Measurements from ENCODE around the gene CBY1. TPM values are rescaled to one million over a fixed set of nuclear protein-coding genes. Genes with fewer than 3 reads are reported as not detected.
A peak's percentile ranks its signal among the peaks of the same experiment; 100 is the strongest.
"Not testable (repeated sequence)": the region's sequence is repeated elsewhere in the genome, so short reads cannot be mapped to it uniquely, and the experiment has no call there.

The CBY1 gene
- 38.5 TPM for total RNA-seq (ENCODE audit: insufficient read depth, low replicate concordance)

DNA sequence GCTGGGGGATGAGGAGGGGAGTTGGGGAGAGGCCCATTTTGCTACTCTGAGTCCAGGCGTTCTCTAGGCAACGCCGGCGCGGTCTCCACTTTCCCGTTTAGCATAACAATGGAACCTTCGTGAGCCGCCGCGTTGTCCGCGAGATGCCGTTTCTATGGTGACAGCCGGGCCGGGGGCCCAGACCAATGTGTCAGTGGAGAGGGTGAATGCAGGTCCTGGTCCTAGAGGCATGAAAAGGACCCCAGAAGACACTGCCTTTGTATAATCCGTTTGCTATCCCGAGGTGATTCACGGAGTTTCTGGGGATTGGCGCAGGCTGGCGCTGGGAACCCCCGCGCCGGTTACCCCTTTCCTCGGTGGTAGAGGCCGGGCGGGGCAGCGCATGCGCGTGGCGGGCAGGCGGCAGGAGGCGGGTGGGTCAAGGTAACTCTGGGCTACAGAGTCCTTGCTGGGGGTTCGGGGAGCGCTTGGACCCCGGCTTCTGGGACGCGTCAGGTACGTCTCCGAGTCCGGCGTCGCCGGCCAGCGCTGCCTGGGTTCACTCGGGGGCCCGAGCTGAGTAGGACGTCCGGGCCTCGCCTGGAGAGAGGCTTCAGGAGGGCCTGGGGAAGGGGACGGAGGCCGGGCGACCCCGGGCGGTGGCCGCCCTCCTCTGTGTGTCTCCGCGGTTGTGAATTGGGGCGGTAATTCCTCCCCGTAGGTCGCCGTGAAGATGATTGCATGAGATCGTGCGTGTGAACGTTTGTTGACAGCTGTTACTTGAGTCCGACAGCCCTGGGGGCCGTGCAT lies at the start of gene CBY1, which contains the start of gene FAM227A:
Gene CBY1, plus strand, starts transcription at position 383 of the 789 bp plus-strand sequence. CDS start 11,417 bp downstream, outside the sequence.
Gene FAM227A, minus strand, starts transcription at position 137 of the 789 bp plus-strand sequence. CDS start 6,224 bp downstream, outside the sequence.
- peak; percentile 92 for DNase-seq (ENCODE audit: low spot score)

DNA sequence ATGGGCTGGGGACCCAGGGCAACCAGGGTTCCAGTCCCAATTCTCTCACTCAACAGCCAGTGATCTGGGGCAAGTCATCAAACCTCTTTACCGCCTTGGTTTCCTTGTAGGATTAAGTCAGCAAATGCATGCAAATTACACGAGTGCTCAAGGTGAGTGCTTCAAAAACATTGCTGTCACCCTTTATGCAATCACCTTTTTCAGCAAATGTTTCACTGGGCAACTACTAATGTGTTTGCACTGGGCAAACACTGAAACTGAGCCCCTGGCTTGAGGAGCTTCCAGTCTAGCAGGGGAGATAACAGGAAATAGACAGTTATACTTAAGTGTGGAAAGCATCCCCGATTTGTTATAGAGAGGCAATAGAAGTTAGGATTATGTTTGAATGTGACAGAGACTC lies 48.8 kb upstream of the CBY1 start:
- no peak for DNase-seq (ENCODE audit: low spot score)

DNA sequence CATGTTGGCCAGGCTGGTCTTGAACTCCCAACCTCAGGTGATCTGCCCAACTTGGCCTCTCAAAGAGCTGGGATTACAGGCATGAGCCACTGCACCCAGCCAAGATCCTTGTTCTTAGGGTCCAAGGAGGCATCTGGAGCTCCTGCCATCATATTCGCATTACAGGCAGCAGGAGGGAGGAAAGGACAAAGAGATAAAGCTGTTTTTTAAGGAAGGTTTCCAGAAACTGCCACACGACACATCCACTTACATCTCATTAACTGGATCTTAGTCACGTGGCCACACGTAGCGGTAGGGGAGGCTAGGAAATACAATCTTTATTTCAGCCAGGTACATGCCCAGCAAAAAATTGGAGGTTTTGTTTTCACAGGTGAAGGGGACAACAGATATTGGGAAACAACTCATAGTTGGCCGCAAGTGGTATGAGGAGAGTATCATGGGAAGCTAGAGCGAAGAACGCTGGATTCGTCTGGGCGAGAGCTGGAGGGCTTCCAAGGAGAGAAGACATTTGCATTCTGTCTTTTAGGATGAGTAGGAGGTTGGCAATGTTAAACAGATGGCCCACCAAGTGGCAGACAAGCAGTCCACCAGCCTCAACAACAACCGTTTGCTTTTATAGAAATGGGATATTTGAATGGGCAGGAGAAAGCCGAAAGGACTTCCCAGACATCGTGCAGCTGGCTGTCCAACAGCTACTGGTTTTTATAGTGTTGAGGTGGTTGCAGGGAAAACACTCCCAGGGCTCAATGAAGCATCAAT lies 47.3 kb upstream of the CBY1 start:
- no peak for DNase-seq (ENCODE audit: low spot score)

DNA sequence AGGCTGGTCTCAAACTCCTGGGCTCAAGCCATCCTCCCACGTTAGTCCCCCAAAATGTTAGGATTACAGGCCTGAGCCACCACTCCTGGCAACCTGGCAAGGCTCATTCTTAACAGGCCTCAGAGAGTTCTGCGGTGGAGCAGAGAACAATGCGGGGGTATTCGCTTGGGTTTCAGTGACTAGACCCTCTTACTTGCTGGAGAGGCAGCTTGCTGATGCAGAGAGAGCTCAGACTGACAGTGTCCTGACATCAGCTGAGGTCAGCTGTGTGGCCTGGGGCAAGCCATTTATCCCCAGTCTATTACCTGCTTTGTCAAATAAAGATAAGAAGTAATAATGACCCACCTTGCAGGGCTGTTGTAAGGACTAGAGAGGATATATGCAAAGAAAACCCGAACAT lies 46.2 kb upstream of the CBY1 start:
- no peak for DNase-seq (ENCODE audit: low spot score)

DNA sequence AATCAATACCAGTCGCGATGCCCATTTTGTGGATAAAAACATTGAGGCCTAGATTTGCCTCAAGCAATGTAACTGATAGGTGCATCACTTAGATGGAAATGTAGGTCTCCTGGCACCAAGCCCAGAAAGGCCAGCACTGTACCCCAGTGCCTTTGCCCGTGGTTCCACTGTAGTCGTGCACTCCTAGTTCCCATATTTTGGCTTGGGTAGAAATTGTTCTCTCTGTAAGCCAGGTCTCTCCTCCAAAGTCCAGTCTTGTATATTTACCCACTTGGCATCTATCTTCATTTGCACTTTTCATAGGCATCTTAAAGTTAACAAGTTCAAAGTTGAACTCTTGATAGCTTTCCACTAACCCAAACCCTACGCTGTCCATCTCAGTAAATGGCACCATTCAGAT lies 44.9 kb upstream of the CBY1 start:
- no peak for DNase-seq (ENCODE audit: low spot score)

DNA sequence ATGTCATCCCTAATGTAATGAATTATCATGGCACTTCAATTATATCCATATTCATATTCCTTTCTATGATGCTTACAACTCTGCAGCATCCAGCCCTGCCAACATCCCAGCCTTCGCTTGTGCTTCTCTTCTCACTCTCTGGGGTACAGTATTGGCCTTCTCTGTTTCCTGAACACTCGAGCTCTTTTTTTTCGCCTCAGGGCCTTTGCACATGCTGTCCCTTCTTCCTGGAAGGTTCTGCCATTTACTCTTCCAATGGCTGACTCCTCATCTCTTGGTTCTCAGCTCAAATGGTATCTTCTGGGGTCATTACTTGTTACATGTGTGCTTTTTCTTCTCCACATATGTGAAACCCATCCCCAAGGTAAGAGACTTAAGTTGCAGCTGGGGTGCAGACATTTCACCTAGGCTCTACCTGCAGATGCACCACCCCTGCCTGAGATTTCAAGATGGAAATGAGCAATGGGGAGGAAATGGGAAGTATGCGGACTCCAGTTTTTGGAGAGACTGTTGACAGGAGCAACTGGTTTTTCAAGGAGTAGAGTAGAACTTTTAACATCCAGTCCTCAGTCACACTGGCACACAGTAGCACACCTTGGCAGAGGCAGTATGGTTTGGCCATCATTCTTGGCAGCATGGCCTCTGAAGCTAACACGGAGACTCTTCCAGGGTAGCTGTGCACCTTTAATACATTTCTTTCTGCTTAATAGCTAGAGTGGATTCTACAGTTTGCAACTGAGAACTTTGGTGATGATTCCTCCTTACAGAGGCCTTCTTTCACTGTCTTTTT lies 44.0 kb upstream of the CBY1 start:
- DNase-seq (ENCODE audit: low spot score) = no peak

DNA sequence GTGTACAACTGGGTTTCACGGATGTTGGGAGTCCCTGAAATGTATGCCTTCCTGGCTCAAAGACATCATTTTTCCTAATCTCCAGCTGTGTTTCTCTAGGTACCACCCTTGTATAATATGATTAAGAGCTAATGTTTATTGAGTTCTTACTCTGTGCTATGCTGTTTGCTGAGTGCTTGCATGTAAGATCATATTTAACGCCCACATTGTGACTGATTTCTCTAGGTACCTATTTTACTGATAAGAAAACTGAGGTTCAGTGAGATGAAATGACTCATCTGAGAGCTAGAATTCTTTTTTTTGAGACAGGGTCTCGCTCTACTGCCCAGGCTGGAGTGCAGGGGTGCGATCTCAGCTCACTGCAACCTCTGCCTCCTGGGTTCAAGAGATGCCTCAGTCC lies 42.9 kb upstream of the CBY1 start:
- DNase-seq (ENCODE audit: low spot score) = no peak

DNA sequence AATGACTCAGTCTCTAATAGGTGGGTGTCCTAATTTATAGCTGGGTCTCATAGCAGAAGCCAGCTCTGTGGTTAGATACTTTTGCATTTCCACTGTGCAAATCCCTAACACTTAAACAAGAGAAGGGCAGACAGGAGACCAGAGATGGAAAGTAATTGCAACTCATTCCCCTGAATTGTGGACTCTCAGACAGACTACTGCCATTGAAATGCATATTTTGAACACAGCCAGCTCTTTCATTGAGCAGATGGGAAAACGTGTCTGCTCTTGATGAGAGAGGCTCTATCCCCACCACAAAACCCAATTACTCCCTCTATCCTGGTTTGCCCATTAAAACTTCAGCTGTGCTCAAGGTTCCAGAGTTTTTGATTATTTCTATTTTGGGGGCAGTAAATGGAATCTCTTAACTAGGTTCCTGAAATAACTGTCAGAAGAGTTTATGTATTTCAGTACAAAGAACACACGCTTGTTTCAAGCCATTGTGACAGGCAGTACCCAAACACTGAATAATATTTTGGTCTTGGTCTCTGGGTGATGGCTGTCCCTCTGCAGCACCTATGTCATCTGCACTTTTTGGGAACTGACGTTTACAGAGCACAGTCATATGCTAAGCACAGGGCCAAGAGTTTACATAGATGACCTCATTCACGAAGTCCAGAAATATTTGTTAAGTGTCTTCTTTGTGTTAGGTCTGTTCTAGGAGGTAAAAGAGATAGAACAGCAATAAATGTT lies 41.9 kb upstream of the CBY1 start:
- no peak for DNase-seq (ENCODE audit: low spot score)

DNA sequence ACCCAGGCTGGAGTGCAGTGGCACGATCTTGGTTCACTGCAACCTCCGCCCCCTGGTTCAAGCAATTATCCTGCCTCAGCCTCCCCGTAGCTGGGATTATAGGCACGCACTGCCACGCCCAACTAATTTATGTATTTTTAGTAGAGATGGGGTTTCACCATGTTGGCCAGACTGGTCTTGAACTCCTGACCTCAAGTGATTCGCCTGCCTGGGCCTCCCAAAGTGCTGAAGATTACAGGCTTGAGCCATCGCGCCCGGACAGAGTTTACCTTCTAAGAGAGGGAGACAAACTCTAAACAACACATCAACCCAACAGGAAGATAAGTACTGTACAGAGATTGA lies 41.4 kb upstream of the CBY1 start:
- not testable (repeated sequence) for DNase-seq (ENCODE audit: low spot score)

DNA sequence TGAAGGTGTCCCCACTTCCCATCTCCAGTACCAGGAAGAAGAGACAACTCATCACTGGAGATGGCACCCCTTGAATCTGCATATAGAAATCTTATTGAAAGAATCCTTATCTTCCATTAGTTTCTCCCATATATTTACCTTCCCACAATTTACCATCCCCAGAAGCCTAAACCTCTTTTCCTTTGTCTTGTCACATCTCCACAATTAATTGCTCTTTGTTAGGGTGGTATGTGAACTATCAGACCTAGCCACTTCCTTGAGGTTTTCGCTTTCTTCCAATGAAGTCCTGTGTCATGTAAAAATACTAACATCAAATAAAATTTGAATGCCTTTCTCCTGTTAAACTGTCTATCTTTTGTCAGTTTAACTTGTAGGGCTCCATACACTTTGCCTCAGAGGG lies 38.2 kb upstream of the CBY1 start:
- DNase-seq (ENCODE audit: low spot score) = no peak

DNA sequence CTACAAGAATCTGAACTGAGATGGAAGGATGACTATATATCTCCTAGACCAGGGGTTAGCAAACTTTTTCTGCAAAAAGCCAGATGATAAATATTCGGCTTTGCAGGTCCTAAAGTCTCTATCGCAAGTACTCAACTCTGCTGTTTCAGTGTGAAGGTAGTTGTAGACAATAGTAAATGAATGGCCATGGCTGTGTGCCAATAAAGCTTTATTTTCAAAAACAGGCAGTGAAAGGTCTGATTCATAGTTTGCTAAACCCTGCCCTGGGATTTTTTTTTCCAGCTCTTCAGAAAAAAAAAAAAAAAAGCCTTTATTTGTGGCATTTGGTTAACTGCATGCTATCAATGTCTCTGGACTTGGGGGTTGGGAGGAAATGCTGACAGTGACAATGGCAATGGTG lies 37.8 kb upstream of the CBY1 start:
- DNase-seq (ENCODE audit: low spot score) = no peak

DNA sequence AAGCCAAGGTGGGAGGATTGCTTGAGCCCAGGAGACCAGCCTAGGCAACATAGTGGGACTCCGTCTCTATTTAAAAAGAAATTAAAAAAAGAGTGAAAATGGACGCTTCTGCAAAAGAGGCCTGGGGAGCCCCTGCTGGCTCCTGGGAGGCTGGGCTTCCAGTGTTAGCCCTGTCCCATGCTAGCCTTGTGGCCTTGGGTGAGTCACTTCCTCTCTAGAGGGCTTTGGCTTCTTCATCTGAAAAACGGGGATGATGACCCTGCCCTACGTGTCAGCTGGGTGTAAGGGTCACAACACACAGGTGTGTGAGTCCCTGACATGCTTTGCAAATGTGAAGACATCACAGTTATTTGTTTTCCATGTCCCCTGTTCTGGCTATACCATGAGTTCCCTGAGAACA lies 33.1 kb upstream of the CBY1 start:
- DNase-seq (ENCODE audit: low spot score) = no peak

DNA sequence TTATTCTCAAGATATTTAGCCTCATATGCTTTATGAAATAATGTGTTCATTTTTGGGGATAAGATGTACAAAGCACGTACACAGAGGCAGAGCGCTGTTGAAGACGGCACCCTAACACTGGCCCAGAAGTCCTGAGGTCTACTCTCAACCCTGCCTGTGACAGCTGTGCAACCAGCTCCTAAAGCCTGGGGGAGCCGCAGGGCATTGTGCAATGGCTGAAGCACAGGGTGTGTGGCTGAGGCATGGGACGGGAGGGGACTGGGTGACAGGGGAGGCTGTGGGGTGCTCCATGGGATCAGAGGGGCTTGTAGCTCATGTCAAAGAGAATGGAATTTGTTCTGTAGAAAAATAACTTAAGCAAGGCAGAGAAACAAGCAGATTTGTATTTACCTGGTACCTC lies 28.0 kb upstream of the CBY1 start:
- DNase-seq (ENCODE audit: low spot score) = no peak

DNA sequence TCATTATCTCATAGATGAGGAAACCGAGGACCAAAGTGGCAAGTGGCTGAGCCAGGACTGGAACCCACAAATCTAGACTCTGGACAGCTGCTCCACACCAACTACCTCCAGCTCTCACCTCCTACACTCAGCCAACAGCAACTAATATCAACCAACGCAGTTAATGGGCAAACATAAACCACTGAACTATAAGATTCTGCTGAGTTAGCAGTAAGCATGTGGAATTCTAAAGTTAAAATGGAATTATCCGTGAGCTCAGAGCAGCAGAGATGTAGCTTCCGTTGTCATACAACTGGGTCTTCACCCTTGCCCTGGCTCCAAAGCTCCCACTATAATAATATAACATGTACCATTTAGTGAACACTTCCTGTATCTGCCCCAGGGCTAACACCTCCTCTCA lies 27.3 kb upstream of the CBY1 start:
- DNase-seq (ENCODE audit: low spot score) = no peak

DNA sequence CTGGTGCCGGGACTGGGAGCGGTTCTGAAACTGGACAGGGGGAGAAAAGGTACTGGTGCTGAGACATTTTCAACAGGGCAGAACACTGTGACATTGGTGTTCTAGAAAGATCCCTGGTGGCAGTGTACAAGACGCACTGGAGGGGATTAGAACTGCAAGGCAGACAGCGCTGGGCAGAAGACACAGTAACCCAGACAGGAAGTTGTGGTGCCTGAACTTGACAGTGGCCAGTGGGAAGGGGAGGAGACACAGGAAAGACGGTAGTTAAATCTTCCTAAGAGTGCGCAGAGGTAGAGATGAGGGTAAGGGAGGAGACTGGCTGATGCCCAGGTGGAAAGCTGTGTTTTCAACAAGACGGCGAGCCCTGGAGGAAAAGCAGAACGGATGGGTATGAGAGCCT lies 24.7 kb upstream of the CBY1 start:
- no peak for DNase-seq (ENCODE audit: low spot score)

DNA sequence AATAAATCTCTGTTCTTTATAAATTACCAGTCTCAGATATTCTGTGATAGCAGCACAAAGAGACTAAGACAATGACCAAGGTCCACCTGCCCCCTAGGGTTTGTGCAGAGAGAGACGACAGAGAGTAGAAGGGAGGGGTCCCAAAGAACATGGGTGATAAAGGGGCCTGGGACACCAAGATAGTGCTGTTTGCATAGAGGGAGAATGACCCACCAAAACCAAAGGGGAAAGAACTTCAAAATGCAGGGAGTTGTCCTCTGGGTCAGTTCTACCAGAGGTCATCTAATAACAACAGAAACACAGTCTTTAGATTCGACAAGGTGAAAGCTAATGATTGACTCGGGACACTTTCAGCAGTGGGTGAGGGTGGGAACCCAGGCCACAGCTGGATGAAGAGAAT lies 23.9 kb upstream of the CBY1 start:
- no peak for DNase-seq (ENCODE audit: low spot score)

DNA sequence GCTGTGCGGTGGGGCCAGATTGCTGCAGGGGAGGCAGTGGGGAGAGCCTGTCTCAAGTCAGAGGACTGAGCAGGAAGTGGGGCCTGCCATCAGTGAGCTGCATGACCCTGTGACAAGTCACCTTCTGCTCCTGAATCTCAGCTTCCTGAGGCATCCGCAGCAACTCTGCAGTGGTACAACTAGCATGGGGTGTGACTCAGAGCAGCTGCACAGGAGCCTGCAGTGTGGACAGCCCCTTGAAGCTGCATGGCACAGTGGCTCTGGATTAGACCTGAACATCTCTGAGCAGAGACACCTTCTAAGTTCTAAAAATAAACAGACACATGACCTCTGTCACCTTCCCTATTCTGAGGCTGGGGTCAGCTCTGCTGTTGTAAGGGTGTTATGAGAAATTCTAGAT lies 18.2 kb upstream of the CBY1 start:
- DNase-seq (ENCODE audit: low spot score) = no peak

DNA sequence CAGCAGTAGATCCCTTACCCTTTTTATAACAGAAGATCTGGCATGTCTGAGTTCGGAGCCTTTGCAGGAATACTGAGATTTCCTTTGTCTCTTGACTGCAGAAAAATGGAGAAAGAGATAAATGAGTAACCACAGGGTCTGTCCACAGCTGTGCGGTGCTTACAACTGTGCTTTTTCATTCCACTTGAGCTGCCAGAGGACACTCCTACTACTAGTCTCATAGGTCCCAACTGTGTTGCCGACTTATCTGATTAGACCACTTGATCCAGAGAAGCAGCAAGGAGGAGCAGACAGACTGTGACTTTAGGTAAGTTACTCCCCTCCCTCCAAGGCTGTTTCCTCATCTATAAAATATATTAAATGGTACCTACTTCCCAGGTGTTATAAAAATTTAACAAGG lies 17.7 kb upstream of the CBY1 start:
- DNase-seq (ENCODE audit: low spot score) = peak; percentile 12

DNA sequence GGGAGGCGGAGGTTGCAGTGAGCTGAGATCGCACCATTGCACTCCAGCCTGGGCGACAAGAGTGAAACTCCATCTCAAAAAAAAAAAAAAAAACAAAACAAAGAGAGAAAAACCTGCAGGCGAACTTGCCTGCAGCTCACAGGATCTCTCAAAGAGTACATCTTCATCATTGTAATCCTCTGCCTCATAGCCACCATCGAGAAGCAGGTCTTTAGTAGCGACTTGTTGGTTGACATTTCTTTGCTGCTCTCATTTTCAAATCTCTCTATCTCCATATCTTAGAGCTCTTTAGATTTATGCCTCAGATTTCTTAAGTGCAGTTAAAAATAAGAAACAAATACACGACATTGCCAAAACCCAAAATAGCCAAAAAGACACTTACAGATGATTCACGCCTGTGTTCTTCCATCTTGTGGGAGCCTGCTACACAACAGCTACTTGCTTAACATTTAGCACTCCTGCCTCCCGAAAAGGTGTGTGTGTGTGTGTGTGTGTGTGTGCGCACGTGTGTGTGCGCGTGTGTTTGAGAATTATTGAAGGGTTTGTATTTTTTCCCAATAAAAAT lies 14.9 kb upstream of the CBY1 start:
- no peak for DNase-seq (ENCODE audit: low spot score)

DNA sequence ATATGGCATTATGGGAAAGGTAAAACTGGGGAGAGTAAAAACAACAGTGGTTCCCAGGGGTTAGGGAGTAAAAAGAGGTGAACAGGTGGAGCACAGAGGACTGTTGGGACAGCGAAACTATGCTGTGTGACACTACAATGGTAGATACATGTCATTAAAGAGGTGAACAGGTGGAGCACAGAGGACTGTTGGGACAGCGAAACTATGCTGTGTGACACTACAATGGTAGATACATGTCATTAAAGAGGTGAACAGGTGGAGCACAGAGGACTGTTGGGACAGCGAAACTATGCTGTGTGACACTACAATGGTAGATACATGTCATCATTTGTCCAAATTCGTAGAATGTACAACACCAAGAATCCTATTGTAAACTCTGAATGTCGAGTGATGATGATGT lies 12.2 kb upstream of the CBY1 start:
- not testable (repeated sequence) for DNase-seq (ENCODE audit: low spot score)

DNA sequence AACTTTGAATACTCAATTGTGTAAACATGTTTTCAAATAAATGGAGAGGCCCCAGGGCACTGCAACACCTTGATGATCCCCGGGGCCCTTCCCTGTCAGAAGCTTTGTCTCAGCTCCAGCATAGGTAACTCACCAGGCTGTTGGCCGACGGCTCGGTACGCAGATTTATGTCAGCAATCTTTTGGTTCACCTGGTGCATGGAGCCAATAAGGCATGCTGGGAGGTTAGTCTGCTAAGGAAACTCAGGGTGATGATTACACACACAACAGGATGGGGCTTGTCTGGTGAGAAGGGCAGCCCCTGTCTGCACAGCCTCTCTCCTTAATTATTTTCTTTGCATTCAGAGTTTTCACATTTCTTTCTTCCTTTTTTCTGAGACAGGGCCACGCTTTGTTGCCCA lies 11.0 kb upstream of the CBY1 start:
- peak; percentile 17 for DNase-seq (ENCODE audit: low spot score)
